ENCODE data around the gene SGPL1.

SGPL1 gene

DNA sequence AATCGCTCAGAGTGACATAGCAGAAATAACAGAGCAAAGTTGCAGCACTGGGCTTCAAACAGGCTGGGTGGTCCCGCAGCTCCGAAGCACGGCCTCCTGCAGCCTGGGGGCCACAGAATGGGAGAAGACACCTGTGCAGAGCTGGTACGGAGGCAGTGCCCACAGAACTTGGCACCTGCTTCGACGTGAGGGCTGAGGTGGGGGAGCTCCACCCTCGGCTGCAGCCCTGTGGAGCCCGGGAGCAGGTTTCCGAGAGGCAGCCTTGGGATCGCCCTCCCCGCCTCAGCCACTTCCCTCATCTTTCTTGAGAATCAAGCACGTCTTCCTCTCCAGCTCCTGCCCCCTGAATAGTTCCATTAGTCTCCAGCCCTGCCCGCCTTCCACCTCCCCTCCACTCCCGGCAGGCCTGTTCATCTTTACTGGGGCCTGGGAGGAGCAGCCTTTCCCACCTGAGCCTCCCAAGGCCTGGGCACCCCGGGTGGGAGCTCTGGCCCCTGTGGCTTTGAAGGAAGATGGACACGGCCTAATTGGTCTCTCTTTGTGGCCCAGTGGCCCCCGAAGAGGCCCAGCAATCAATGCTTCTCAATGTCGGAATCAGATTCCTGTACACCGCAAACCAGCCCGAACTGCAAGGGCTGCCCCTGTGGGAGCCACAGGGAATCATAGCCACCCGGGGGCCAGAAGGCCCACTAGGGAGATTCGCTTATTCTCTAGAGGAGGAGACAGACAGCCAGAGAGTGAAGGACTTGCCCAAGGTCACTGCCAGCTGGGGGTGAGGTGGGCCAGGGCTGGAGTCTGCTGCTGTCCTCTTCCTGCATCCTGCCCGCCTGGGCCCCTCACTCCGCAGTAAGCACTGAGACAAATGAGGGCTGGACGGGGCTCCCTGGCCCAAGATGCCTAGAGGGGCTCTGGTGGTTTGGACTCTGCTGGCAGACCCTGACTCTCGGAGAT is 89.6 kb downstream of the SGPL1 start:
- TF ChIP-seq GATA2 (IDR thresholded peaks at IDR 0.05; ENCODE audit: low read depth, low read length) (no peak), GATA3 (IDR thresholded peaks at IDR 0.05; ENCODE audit: low read depth, low read length) (no peak)

DNA sequence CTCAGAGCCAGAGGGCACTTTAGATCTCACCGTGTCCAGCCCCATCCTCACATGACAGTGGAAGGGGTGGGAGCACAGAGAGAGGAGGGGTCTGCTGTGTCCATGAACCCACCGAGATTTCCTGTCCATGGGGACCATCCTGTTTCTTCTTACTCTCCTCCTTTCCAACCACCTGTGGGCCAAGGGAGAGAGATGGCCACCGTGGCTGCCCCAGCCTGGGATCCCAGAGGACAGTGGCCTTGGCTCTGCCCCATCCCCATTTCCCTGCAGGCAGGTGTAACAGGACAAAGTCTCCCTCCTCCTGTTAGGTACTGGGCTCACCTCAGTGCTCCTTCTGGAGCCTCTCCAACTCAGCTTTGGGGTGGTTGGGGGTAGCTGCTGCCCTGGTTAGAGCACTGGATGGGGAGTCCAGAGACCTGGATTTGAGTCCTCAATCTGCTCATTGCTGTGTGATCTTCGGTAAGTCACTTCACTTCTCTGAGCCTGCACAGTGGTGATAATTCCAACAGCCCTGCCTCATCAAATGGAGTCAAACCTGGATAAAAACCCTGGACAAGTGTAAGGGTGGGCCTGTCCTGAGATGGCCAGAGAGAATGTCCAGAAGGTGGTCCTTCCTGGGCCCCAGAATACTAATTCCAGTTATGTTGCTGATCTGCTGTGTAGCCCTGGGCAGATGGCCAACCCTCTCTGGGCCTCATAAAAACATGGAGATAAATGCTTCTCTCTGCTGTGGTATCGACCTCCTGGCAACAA is 90.5 kb downstream of the SGPL1 start:
- TF ChIP-seq GATA3 (IDR thresholded peaks at IDR 0.05; ENCODE audit: low read depth, low read length) (no peak), GATA2 (IDR thresholded peaks at IDR 0.05; ENCODE audit: low read depth, low read length) (no peak)

- TF ChIP-seq GATA3 (IDR thresholded peaks at IDR 0.05; ENCODE audit: low read depth, low read length) (no peak), GATA2 (IDR thresholded peaks at IDR 0.05; ENCODE audit: low read depth, low read length) (no peak)
Observed at GRCh38 chr10:70906953-70907636, 91.3 kb downstream of the SGPL1 start.

DNA sequence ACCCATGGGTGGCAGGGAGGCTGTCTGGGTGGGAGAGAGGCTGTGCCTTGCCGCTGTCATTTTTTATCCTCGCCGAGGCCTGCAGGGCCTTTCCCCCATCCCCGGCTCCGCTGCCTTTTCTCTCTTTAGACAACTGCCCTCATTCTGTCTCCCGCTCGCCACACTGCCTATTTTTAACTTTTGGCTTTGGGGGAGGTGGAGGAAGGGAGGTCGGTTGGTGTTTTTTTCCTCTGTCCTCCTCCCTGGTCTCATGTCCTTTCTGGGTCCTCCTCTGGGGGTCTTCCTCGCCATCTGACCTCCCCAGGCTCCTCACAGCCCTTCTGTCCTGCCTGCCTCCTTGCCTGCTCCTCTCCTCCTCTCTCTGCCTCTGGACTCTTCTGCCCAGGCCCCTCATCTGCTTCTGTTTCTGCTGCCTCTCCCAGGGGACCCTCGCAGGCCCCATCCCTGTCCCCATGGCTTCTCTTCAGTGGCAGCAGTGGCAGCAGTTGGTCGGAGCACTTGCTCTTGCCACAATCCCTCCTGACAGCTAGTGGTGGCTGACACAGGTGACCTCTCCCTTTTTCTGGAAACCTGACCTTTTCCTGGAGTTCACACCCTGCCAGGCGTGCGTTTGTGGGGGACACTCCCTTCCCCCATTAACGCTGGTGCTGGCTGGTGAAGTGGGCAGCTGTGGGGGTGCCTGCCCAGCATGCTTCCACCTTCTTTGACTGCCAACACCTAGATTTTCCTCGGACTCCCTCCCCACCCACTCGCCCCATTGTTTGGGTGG is 92.1 kb downstream of the SGPL1 start:
- no peak for TF ChIP-seq GATA3 (IDR thresholded peaks at IDR 0.05; ENCODE audit: low read depth, low read length)
- TF ChIP-seq GATA2 (IDR thresholded peaks at IDR 0.05; ENCODE audit: low read depth, low read length), result no peak

- TF ChIP-seq GATA3 (IDR thresholded peaks at IDR 0.05; ENCODE audit: low read depth, low read length) (no peak), GATA2 (IDR thresholded peaks at IDR 0.05; ENCODE audit: low read depth, low read length) (no peak)
Observed at GRCh38 chr10:70908406-70909296, 92.9 kb downstream of the SGPL1 start.

DNA sequence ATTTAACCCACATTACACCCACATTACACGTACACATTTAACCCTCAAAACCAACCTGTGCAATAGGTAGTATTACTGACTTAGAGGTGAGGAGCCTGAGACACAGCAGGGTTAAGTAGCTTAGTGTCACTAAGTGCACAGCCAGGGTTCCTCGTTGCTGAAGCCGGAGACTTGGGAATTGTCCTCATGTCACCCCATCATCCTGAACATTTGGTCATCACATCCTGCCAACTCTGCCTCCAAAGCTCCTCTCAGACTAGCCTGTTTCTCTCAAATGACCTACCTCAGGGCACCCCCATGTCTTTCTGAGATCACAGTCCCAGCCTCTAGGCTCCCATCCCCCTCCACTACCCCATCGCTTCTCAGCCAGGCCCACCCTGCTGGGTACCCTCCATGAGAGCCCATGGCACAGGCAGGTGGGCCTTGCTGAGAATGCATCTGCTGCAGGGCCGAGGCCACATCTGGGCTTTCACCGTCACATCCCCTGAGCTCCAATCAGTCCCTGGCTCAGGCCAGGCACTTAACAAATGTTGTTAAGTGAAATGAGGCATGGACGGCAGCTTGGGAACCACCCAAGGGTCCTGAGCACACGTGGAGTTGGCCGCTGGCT is 93.7 kb downstream of the SGPL1 start:
- TF ChIP-seq GATA2 (IDR thresholded peaks at IDR 0.05; ENCODE audit: low read depth, low read length), result no peak
- TF ChIP-seq GATA3 (IDR thresholded peaks at IDR 0.05; ENCODE audit: low read depth, low read length), result no peak

DNA sequence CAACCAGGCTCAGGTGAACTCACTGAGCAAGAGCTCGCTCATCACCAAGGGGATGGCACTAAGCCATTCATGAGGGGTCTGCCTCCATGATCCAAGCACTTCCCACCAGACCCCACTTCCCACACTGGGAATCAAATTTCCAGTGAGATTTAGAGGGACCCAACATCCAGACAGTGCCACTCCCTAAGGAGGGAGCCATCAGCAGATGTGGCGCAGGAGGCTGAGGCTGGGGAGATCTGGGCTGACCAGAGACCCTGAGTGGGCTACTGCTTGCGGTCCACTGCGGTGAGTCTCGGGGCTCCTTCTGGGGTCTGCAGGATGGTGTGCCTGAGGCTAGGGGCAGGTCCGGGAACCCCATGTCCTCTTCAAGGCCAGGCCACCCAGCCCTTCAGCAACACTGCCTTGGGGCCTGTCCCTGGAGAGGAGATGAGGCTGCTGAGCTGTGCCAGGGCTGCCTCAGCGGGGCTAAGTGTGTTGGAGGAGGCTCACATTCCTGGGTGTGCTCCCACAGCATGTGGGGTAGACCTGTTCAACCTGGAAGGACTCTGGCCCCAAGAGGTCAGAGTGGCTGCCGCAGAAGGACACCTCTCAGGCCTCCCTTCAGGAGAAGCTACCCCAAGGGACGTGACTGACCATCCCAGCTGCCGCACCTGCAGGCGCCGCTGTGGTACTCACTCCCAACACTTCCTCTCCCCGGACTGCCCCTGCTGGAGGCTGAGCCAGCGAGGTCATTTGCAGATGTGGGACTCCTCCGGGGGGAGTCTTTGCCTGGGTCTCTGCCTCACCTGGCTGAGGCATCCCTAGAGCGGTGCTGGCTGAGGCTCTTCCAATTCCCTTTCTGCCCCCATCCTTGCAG is 95.0 kb downstream of the SGPL1 start:
- TF ChIP-seq GATA3 (IDR thresholded peaks at IDR 0.05; ENCODE audit: low read depth, low read length) (no peak), GATA2 (IDR thresholded peaks at IDR 0.05; ENCODE audit: low read depth, low read length) (no peak)

- no peak for TF ChIP-seq GATA3 (IDR thresholded peaks at IDR 0.05; ENCODE audit: low read depth, low read length)
- no peak for TF ChIP-seq GATA2 (IDR thresholded peaks at IDR 0.05; ENCODE audit: low read depth, low read length)
Observed at GRCh38 chr10:70911386-70911785, 95.6 kb downstream of the SGPL1 start.

GRCh38 chr10:70912556-70912955 is 96.8 kb downstream of the SGPL1 start:
- no peak for TF ChIP-seq GATA2 (IDR thresholded peaks at IDR 0.05; ENCODE audit: low read depth, low read length)
- TF ChIP-seq GATA3 (IDR thresholded peaks at IDR 0.05; ENCODE audit: low read depth, low read length), result no peak

- TF ChIP-seq GATA3 (IDR thresholded peaks at IDR 0.05; ENCODE audit: low read depth, low read length) (no peak), GATA2 (IDR thresholded peaks at IDR 0.05; ENCODE audit: low read depth, low read length) (no peak)
Observed at GRCh38 chr10:70913191-70913892, 97.6 kb downstream of the SGPL1 start.

GRCh38 chr10:70913893-70914240 is 98.1 kb downstream of the SGPL1 start:
- no peak for TF ChIP-seq GATA2 (IDR thresholded peaks at IDR 0.05; ENCODE audit: low read depth, low read length)
- no peak for TF ChIP-seq GATA3 (IDR thresholded peaks at IDR 0.05; ENCODE audit: low read depth, low read length)

Measured in SH-SY5Y (cell line).